Mucosa of rectum (tissue), 2 donors: ENCODE measurements around the gene MYO10.

ENCODE experiments used
- H3K27ac ChIP-seq, 2 donors: one replicate each; pipeline ENCODE4 v1.7.0; 2013; ENCODE audit warnings: inconsistent platforms in 2 of 2, low read depth in 2 of 2, low read length in 2 of 2
- H3K27me3 ChIP-seq, 2 donors: one replicate each; pipeline ENCODE4 v1.7.0; 2013; ENCODE audit warnings: low read length in 2 of 2; ENCODE audit not compliant: control insufficient read depth in 2 of 2, insufficient read depth in 2 of 2
- H3K36me3 ChIP-seq, 2 donors: one replicate each; pipeline ENCODE4 v1.7.0; 2013; ENCODE audit warnings: low read length in 2 of 2; ENCODE audit not compliant: control insufficient read depth in 2 of 2, insufficient read depth in 2 of 2
- H3K4me1 ChIP-seq, 2 donors: one replicate each; pipeline ENCODE4 v1.7.0; 2013; ENCODE audit warnings: low read length in 2 of 2, mild to moderate bottlenecking in 1 of 2; ENCODE audit not compliant: control insufficient read depth in 2 of 2, insufficient read depth in 2 of 2
- H3K4me3 ChIP-seq, 2 donors: one replicate each; pipeline ENCODE4 v1.7.0; 2013; ENCODE audit warnings: low read length in 2 of 2
- H3K9ac ChIP-seq, 2 donors: one replicate each; pipeline ENCODE4 v1.7.0; 2013; ENCODE audit warnings: low read length in 2 of 2, low read depth in 1 of 2, mild to moderate bottlenecking in 1 of 2
- H3K9me3 ChIP-seq, 2 donors: one replicate each; pipeline ENCODE4 v1.7.0; 2013; ENCODE audit warnings: low read length in 2 of 2; ENCODE audit not compliant: control insufficient read depth in 2 of 2
- donor health status: healthy.
- donor health status: Normal muscosa, but diverticular disease.

The MYO10 gene

GRCh38 chr5:16794269-16794913 lies 141.7 kb downstream of the MYO10 start:
- no peak overlapping the region for H3K27ac ChIP-seq
- H3K27me3 ChIP-seq: no peaks in the 10 kb centered on the region
- H3K4me1 ChIP-seq: no peaks in the 10 kb centered on the region
- H3K36me3 ChIP-seq: no peaks in the 10 kb centered on the region
- H3K9me3 ChIP-seq: no peaks in the 10 kb centered on the region
- H3K4me3 ChIP-seq: no peak overlapping the region
- no peak overlapping the region for H3K9ac ChIP-seq

GRCh38 chr5:16792598-16793275 lies 143.4 kb downstream of the MYO10 start:
- H3K36me3 ChIP-seq: peaks cover 3 to 5% of the 10 kb centered on the region in 2 donors
- no peak overlapping the region for H3K4me3 ChIP-seq
- H3K9me3 ChIP-seq: no peaks in the 10 kb centered on the region
- H3K4me1 ChIP-seq: no peaks in the 10 kb centered on the region
- no peak overlapping the region for H3K27ac ChIP-seq
- H3K27me3 ChIP-seq: no peaks in the 10 kb centered on the region
- H3K9ac ChIP-seq: no peak overlapping the region

- H3K9me3 ChIP-seq: no peaks in the 10 kb centered on the region
- no peaks in the 10 kb centered on the region for H3K27me3 ChIP-seq
- no peak overlapping the region for H3K9ac ChIP-seq
- peaks cover 3 to 5% of the 10 kb centered on the region in 2 donors for H3K36me3 ChIP-seq
- H3K27ac ChIP-seq: no peak overlapping the region
- no peaks in the 10 kb centered on the region for H3K4me1 ChIP-seq
- H3K4me3 ChIP-seq: no peak overlapping the region
These were observed 144.0 kb downstream of the MYO10 start for GRCh38 chr5:16791904-16792597.

GRCh38 chr5:16791036-16791705 lies 144.9 kb downstream of the MYO10 start:
- Histone ChIP-seq H3K27me3 (no peaks in the 10 kb centered on the region), H3K27ac (no peak overlapping the region), H3K9ac (no peak overlapping the region), H3K9me3 (no peaks in the 10 kb centered on the region), H3K4me3 (no peak overlapping the region), H3K36me3 (peaks cover 3 to 5% of the 10 kb centered on the region in 2 donors), H3K4me1 (no peaks in the 10 kb centered on the region)

- H3K4me1 ChIP-seq: no peaks in the 10 kb centered on the region
- no peaks in the 10 kb centered on the region for H3K27me3 ChIP-seq
- no peaks in the 10 kb centered on the region for H3K9me3 ChIP-seq
These were observed 147.1 kb downstream of the MYO10 start for GRCh38 chr5:16788957-16789356.

GRCh38 chr5:16787278-16787677 lies 148.8 kb downstream of the MYO10 start:
- no peaks in the 10 kb centered on the region for H3K4me1 ChIP-seq
- H3K9me3 ChIP-seq: no peaks in the 10 kb centered on the region
- H3K36me3 ChIP-seq: peaks cover 13 to 23% of the 10 kb centered on the region in 2 donors
- no peaks in the 10 kb centered on the region for H3K27me3 ChIP-seq
- no peak overlapping the region for H3K9ac ChIP-seq
- H3K27ac ChIP-seq: no peak overlapping the region
- no peak overlapping the region for H3K4me3 ChIP-seq

More at GRCh38 chr5:16788957-16789356, 147.1 kb downstream of the MYO10 start:
- H3K4me3 ChIP-seq: no peak overlapping the region
- no peak overlapping the region for H3K27ac ChIP-seq
- H3K9ac ChIP-seq: no peak overlapping the region
- H3K36me3 ChIP-seq: peaks cover 7 to 15% of the 10 kb centered on the region in 2 donors

- Histone ChIP-seq H3K27me3 (no peaks in the 10 kb centered on the region), H3K4me1 (no peaks in the 10 kb centered on the region), H3K27ac (no peak overlapping the region), H3K4me3 (no peak overlapping the region), H3K9ac (no peak overlapping the region), H3K9me3 (no peaks in the 10 kb centered on the region), H3K36me3 (peaks cover 18 to 29% of the 10 kb centered on the region in 2 donors)
These were observed 151.0 kb downstream of the MYO10 start for GRCh38 chr5:16784843-16785791.

GRCh38 chr5:16784088-16784487 lies 152.0 kb downstream of the MYO10 start:
- Histone ChIP-seq H3K27ac (no peak overlapping the region), H3K9ac (no peak overlapping the region), H3K27me3 (no peaks in the 10 kb centered on the region), H3K4me1 (no peaks in the 10 kb centered on the region), H3K9me3 (no peaks in the 10 kb centered on the region), H3K36me3 (peaks cover 20 to 32% of the 10 kb centered on the region in 2 donors), H3K4me3 (no peak overlapping the region)

- Histone ChIP-seq H3K4me1 (no peaks in the 10 kb centered on the region), H3K9ac (no peak overlapping the region), H3K36me3 (peaks cover 25 to 36% of the 10 kb centered on the region in 2 donors), H3K27ac (no peak overlapping the region), H3K4me3 (no peak overlapping the region), H3K27me3 (no peaks in the 10 kb centered on the region), H3K9me3 (no peaks in the 10 kb centered on the region)
These were observed 154.1 kb downstream of the MYO10 start for GRCh38 chr5:16781828-16782626.
